PC-3 (cell line): ENCODE results near the gene BCL11B. TPM values are rescaled to one million over a fixed set of nuclear protein-coding genes. Genes with fewer than 3 reads are reported as not detected.

Experiments used
- ATAC-seq: fragments of 200-7000 bp; cut with Tn5 transposase; 2 replicates; pipeline ENCODE4 v1.9.1; 2020; ENCODE audit warnings: mild to moderate bottlenecking, moderate library complexity
- BruUV-seq: library from RNA; stranded (reverse); fragments of 400-500 nt; replicated peaks from 2 replicates; lab custom pipeline; 2021; lab: Mats Ljungman, UMichigan
- CTCF ChIA-PET: fragments of 300-600 bp; sonication (Branson Sonifier 250); formaldehyde crosslinking; loops from one replicate; lab custom pipeline; 2022; ENCODE audit warnings: antibody characterized with exemption; lab: Charles Lee
- POLR2A ChIA-PET: fragments of 300-600 bp; sonication (Branson Sonifier 250); formaldehyde crosslinking; loops from one replicate; lab custom pipeline; 2022; ENCODE audit warnings: antibody characterized with exemption; ENCODE audit not compliant: unreplicated experiment; lab: Charles Lee
- DNase-seq: peaks from one replicate; pipeline ENCODE4 v3.0.0-alpha.2; 2015
- H2AFZ ChIP-seq: fragments of 300-600 bp; sonication (generic); 2 replicates; pipeline ENCODE4 v1.6.0; 2016; ENCODE audit warnings: antibody characterized with exemption, low read length
- H3F3A ChIP-seq: fragments of 300-600 bp; sonication (generic); one replicate; pipeline ENCODE4 v1.6.0; 2017; ENCODE audit warnings: antibody characterized with exemption, low read length, control low read depth, mild to moderate bottlenecking; ENCODE audit not compliant: unreplicated experiment
- H3K27ac ChIP-seq: fragments of 300-600 bp; sonication (generic); 2 replicates; pipeline ENCODE4 v1.5.1; 2016; ENCODE audit warnings: mild to moderate bottlenecking, low read length
- H3K27me3 ChIP-seq: fragments of 300-600 bp; sonication (generic); 2 replicates; pipeline ENCODE4 v1.6.1; 2016; ENCODE audit warnings: low read length, mixed read lengths
- H3K36me3 ChIP-seq: fragments of 300-600 bp; sonication (generic); 2 replicates; pipeline ENCODE4 v1.6.1; 2016; ENCODE audit warnings: low read depth, mixed run types, low read length, mixed read lengths
- H3K4me1 ChIP-seq: fragments of 300-600 bp; sonication (generic); 2 replicates; pipeline ENCODE4 v1.5.1; 2016; ENCODE audit warnings: low read length; ENCODE audit not compliant: insufficient read depth
- H3K4me2 ChIP-seq: fragments of 300-600 bp; sonication (generic); 2 replicates; pipeline ENCODE4 v1.6.0; 2016; ENCODE audit warnings: low read length
- H3K4me3 ChIP-seq: fragments of 300-600 bp; sonication (generic); 2 replicates; pipeline ENCODE4 v1.5.1; 2016; ENCODE audit warnings: mild to moderate bottlenecking, low read length, mixed read lengths
- H3K79me2 ChIP-seq: fragments of 300-600 bp; sonication (generic); 2 replicates; pipeline ENCODE4 v1.6.1; 2017; ENCODE audit warnings: low read length, mixed read lengths
- H3K9ac ChIP-seq: fragments of 300-600 bp; sonication (generic); 2 replicates; pipeline ENCODE4 v1.6.0; 2016; ENCODE audit warnings: mild to moderate bottlenecking, low read length
- H3K9me2 ChIP-seq: fragments of 300-600 bp; sonication (generic); replicated peaks from 2 replicates; pipeline ENCODE4 v1.6.1; 2016; ENCODE audit warnings: mixed run types, low read length, mixed read lengths
- H3K9me3 ChIP-seq: fragments of 300-600 bp; sonication (generic); 2 replicates; pipeline ENCODE4 v1.6.1; 2016; ENCODE audit warnings: low read length, mixed read lengths
- H4K20me1 ChIP-seq: fragments of 300-600 bp; sonication (generic); 2 replicates; pipeline ENCODE4 v1.6.1; 2016; ENCODE audit warnings: low read length, mixed read lengths
- CTCF ChIP-seq: fragments of 300-600 bp; sonication (generic); conservative IDR thresholded peaks from 2 replicates; pipeline ENCODE4 v1.5.1; 2017; ENCODE audit warnings: antibody characterized with exemption, low read depth, mild to moderate bottlenecking, low read length
- EZH2 ChIP-seq: fragments of 300-600 bp; sonication (generic); IDR thresholded peaks from one replicate; pipeline ENCODE4 v1.6.1; 2017; ENCODE audit warnings: antibody characterized with exemption, mild to moderate bottlenecking, low read length; ENCODE audit not compliant: unreplicated experiment
- EZH2phosphoT487 ChIP-seq: fragments of 300-600 bp; sonication (generic); IDR thresholded peaks from 2 replicates; pipeline ENCODE4 v1.6.1; 2018; ENCODE audit warnings: mild to moderate bottlenecking, antibody characterized with exemption, low read length, borderline replicate concordance
- intact Hi-C: fragments of 100-400 bp; cut with micrococcal nuclease; formaldehyde crosslinking; loops from 2 replicates; pipeline ENCODE4 v1.9.0; 2023
- total RNA-seq: library from RNA; depleted of rRNA; stranded (reverse); fragments of >200 nt; gene quantifications from 2 replicates; pipeline ENCODE4 v1.2.3, GENCODE V29; 2014

BCL11B gene
- total RNA-seq, 1 experiment from 2014 or later = 0.73 TPM

DNA sequence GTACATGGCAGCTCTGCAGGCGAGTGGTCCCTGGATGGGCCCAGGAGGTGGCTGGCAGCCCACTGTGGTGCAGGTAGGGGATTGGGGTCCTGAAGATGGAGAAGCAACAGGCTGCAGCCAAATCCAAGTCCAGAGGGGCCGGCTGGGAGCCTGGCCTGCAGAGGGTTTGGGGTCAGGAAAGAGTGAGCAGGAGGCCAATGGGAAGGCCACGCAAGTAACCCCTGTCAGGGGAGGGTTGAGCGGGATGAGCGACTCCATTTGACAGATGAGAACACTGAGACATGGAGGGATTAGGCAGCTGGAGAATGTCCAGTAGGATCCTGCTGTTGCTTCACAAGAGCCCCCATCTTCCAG, 136.0 kb downstream of the BCL11B start:
- no peaks in the 10 kb centered on the region for H3K9me2 ChIP-seq
- no peaks in the 10 kb centered on the region for H3K36me3 ChIP-seq
- BruUV-seq = no TSS peak
- peaks cover 72% of the 10 kb centered on the region for H3K27me3 ChIP-seq
- no peaks in the 10 kb centered on the region for H3K79me2 ChIP-seq
- DNase-seq (no peak), ATAC-seq (no peak)
- POLR2A ChIA-PET = no interaction called here
- no peaks in the 10 kb centered on the region for H3F3A ChIP-seq
- no peak overlapping the region for H3K9ac ChIP-seq
- no peak overlapping the region for H3K4me2 ChIP-seq
- H3K27ac ChIP-seq = no peak overlapping the region
- no peak overlapping the region for H3K4me3 ChIP-seq
- H2AFZ ChIP-seq = no peak overlapping the region
- H3K4me1 ChIP-seq = no peaks in the 10 kb centered on the region
- no peak for TF ChIP-seq EZH2
- no peak for TF ChIP-seq CTCF
- no peak for TF ChIP-seq EZH2phosphoT487
- no peaks in the 10 kb centered on the region for H4K20me1 ChIP-seq
- CTCF ChIA-PET = interaction anchor here (0.6 kb wide), 1 partner anchor 8 kb away, joined by 3 read pairs; no protein-coding TSS in a partner anchor
- H3K9me3 ChIP-seq = no peaks in the 10 kb centered on the region
- intact Hi-C loops = no loop called here

GRCh38 chr14:99134516-99135046, 137.4 kb downstream of the BCL11B start:
- intact Hi-C loops = no loop called here
- Histone ChIP-seq H3K9ac (no peak overlapping the region), H3K9me2 (no peaks in the 10 kb centered on the region), H3K27ac (no peak overlapping the region), H3K4me2 (no peak overlapping the region), H4K20me1 (no peaks in the 10 kb centered on the region), H3K36me3 (no peaks in the 10 kb centered on the region), H2AFZ (no peak overlapping the region), H3F3A (no peaks in the 10 kb centered on the region), H3K4me3 (no peak overlapping the region), H3K4me1 (no peaks in the 10 kb centered on the region), H3K27me3 (peaks cover 77% of the 10 kb centered on the region), H3K9me3 (no peaks in the 10 kb centered on the region), H3K79me2 (no peaks in the 10 kb centered on the region)
- DNase-seq (no peak), ATAC-seq (no peak)
- ChIA-PET CTCF (no interaction called here), POLR2A (no interaction called here)
- no peak for TF ChIP-seq CTCF
- no peak for TF ChIP-seq EZH2phosphoT487
- TF ChIP-seq EZH2 = no peak
- no TSS peak for BruUV-seq

GRCh38 chr14:99133636-99134515, 138.1 kb downstream of the BCL11B start:
- Histone ChIP-seq H2AFZ (no peak overlapping the region), H3K36me3 (no peaks in the 10 kb centered on the region), H3K27ac (no peak overlapping the region), H3K4me2 (no peak overlapping the region), H3K9ac (no peak overlapping the region), H3K4me3 (no peak overlapping the region), H4K20me1 (no peaks in the 10 kb centered on the region), H3F3A (no peaks in the 10 kb centered on the region), H3K79me2 (no peaks in the 10 kb centered on the region), H3K9me2 (no peaks in the 10 kb centered on the region), H3K9me3 (no peaks in the 10 kb centered on the region), H3K4me1 (no peaks in the 10 kb centered on the region), H3K27me3 (peaks cover 84% of the 10 kb centered on the region)
- CTCF ChIA-PET = no interaction called here
- no TSS peak for BruUV-seq
- no peak for ATAC-seq
- intact Hi-C loops = no loop called here
- TF ChIP-seq EZH2 (no peak), EZH2phosphoT487 (no peak), CTCF (no peak)
- DNase-seq = no peak
- POLR2A ChIA-PET = no interaction called here
